Measurements from ENCODE around the gene CCNI.
A peak's percentile ranks its signal among the peaks of the same experiment; 100 is the strongest.

Gene CCNI, protein sequence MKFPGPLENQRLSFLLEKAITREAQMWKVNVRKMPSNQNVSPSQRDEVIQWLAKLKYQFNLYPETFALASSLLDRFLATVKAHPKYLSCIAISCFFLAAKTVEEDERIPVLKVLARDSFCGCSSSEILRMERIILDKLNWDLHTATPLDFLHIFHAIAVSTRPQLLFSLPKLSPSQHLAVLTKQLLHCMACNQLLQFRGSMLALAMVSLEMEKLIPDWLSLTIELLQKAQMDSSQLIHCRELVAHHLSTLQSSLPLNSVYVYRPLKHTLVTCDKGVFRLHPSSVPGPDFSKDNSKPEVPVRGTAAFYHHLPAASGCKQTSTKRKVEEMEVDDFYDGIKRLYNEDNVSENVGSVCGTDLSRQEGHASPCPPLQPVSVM

DNA sequence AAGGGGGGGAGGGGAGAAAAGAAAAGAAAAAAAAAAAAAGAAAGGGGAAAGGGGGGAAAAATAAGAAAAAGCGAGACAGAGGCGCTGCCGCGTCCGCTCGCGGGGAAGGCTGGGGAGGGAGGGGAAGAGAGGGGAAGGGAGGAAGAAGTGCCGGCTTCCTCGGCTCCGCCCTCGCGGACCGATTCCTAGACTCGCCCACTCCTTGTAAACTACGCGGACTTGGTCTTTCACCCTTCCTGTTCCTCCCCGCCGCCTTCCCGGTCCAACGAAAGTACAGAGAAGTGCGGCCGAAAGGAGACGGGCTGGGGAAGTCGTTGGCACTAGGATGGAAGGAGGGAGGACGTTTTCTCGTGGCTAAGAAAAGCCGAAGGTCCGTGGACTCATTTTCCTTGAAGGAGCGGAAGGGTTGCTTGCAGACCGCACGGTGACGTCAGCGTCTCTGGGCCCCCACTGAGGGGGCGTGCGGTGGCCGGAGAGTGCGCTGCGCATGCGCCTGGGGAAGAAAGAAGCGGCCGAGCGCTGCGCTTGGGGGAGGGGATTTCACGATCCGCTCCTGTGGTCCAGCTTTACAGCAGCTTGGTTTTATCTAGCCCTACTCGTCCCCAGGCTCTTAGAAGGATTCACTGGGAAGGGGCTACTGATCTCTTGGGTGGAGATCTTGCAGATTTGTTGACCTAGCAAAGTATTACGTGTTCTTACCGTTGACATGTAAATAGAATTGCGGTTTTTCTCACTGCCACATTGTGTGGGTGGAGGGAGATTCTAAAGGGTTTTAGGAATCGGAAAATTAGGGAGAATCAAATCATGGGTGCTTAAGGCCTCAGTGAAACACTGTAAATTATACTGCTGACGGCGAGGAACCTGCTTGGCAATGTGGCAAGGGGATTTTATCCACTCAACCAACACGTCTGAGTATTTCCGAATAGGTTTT lies at the start of gene CCNI:
TSS of gene CCNI (minus strand) at position 121 of the 931 bp plus-strand sequence. CDS start 9,627 bp downstream, outside the sequence.
- no peaks in the 10 kb centered on the region for H3K9me3 ChIP-seq (ENCODE audit: insufficient read depth, low read length)
- no peak for TF ChIP-seq SUZ12 (IDR thresholded peaks at IDR 0.05; ENCODE audit: extremely low read depth, insufficient read depth, insufficient read length)
- TF ChIP-seq YY1 (IDR thresholded peaks at IDR 0.05; ENCODE audit: insufficient read depth, insufficient read length) = no peak
- no peak for TF ChIP-seq ZNF274 (IDR thresholded peaks at IDR 0.05; ENCODE audit: low read depth, low read length)
- H3K36me3 ChIP-seq (ENCODE audit: insufficient read depth, insufficient read length, low read length) = peaks cover 2% of the 10 kb centered on the region
- H3K9ac ChIP-seq (ENCODE audit: insufficient read length, low read depth) = peak within 1 kb of the TSS; percentile 84
- no peaks in the 10 kb centered on the region for H3K4me1 ChIP-seq (ENCODE audit: insufficient read depth, insufficient read length)
- peak within 1 kb of the TSS; percentile 53 for H3K4me3 ChIP-seq (ENCODE audit: insufficient read length, low read depth)
- no peaks in the 10 kb centered on the region for H3K27me3 ChIP-seq (ENCODE audit: insufficient read depth, insufficient read length)
- DNase-seq (ENCODE audit: low read depth, low spot score) = peak; percentile 90

DNA sequence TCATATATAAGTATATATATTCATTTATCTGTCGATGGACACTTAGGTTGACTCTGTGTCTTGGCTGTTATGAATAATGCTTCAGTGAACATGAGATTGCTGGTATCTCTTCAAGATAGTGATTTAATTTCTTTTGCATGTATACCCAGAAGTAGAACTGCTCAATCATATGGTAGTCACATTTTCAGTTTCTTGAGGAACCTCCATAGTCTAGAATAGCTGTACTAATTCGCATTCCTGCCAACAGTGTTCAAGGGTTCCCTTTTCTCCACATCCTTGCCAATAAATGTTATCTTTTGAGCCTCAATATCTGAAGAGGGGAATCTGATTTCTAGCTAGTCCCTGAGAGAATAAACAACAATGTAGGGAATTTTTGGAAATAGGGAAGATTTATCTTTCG lies 48.8 kb upstream of the CCNI start:
- Histone ChIP-seq H3K9ac (ENCODE audit: insufficient read length, low read depth) (no peak overlapping the region), H3K4me3 (ENCODE audit: insufficient read length, low read depth) (no peak overlapping the region), H3K36me3 (ENCODE audit: insufficient read depth, insufficient read length, low read length) (no peaks in the 10 kb centered on the region), H3K4me1 (ENCODE audit: insufficient read depth, insufficient read length) (no peaks in the 10 kb centered on the region), H3K9me3 (ENCODE audit: insufficient read depth, low read length) (no peaks in the 10 kb centered on the region), H3K27me3 (ENCODE audit: insufficient read depth, insufficient read length) (no peaks in the 10 kb centered on the region)
- no peak for TF ChIP-seq YY1 (IDR thresholded peaks at IDR 0.05; ENCODE audit: insufficient read depth, insufficient read length)
- TF ChIP-seq SUZ12 (IDR thresholded peaks at IDR 0.05; ENCODE audit: extremely low read depth, insufficient read depth, insufficient read length) = no peak
- no peak for TF ChIP-seq ZNF274 (IDR thresholded peaks at IDR 0.05; ENCODE audit: low read depth, low read length)
- DNase-seq (ENCODE audit: low read depth, low spot score) = no peak

DNA sequence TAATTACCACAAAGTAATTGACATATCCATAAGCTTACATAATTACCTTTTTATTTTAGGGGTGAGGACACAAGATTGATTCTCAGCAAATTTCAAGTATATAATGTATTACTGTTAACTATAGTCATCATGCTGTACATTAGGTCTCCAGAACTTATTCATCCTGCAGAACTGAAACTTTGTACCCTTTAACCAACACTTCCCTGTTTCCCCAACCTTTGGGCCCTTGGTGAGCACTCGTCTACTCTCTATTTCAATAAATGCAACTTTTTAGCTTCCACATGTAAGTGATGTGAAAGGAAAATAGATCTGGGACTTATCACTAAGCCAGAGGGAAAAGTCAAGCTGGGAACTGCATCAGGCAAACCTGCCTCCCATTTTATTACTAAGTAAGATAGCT lies 47.6 kb upstream of the CCNI start:
- Histone ChIP-seq H3K36me3 (ENCODE audit: insufficient read depth, insufficient read length, low read length) (no peaks in the 10 kb centered on the region), H3K9me3 (ENCODE audit: insufficient read depth, low read length) (no peaks in the 10 kb centered on the region), H3K27me3 (ENCODE audit: insufficient read depth, insufficient read length) (no peaks in the 10 kb centered on the region), H3K4me3 (ENCODE audit: insufficient read length, low read depth) (no peak overlapping the region), H3K9ac (ENCODE audit: insufficient read length, low read depth) (no peak overlapping the region), H3K4me1 (ENCODE audit: insufficient read depth, insufficient read length) (no peaks in the 10 kb centered on the region)
- no peak for DNase-seq (ENCODE audit: low read depth, low spot score)
- TF ChIP-seq YY1 (IDR thresholded peaks at IDR 0.05; ENCODE audit: insufficient read depth, insufficient read length) = no peak
- no peak for TF ChIP-seq ZNF274 (IDR thresholded peaks at IDR 0.05; ENCODE audit: low read depth, low read length)
- no peak for TF ChIP-seq SUZ12 (IDR thresholded peaks at IDR 0.05; ENCODE audit: extremely low read depth, insufficient read depth, insufficient read length)

DNA sequence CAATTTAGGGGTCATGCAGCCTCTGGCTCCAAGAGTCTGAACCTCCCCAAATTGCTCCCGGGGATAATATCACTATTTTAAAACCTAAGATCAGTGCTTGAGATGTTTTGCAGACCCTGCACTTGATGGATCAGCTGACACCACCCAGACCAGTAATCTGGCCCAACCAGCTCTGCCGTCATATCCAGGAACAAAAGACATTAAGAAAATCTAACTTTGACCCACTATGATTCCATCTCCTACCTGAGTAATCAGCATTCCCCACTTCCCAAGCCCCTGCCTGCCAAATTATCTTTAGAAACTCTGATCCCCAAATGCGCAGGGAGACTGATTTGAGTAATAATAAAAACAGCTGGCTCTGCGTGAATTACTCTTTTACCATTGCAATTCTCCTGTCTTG lies 46.9 kb upstream of the CCNI start:
- TF ChIP-seq YY1 (IDR thresholded peaks at IDR 0.05; ENCODE audit: insufficient read depth, insufficient read length) (no peak), SUZ12 (IDR thresholded peaks at IDR 0.05; ENCODE audit: extremely low read depth, insufficient read depth, insufficient read length) (no peak), ZNF274 (IDR thresholded peaks at IDR 0.05; ENCODE audit: low read depth, low read length) (no peak)
- Histone ChIP-seq H3K9me3 (ENCODE audit: insufficient read depth, low read length) (no peaks in the 10 kb centered on the region), H3K9ac (ENCODE audit: insufficient read length, low read depth) (no peak overlapping the region), H3K4me3 (ENCODE audit: insufficient read length, low read depth) (no peak overlapping the region), H3K36me3 (ENCODE audit: insufficient read depth, insufficient read length, low read length) (no peaks in the 10 kb centered on the region), H3K27me3 (ENCODE audit: insufficient read depth, insufficient read length) (no peaks in the 10 kb centered on the region), H3K4me1 (ENCODE audit: insufficient read depth, insufficient read length) (no peaks in the 10 kb centered on the region)
- no peak for DNase-seq (ENCODE audit: low read depth, low spot score)

DNA sequence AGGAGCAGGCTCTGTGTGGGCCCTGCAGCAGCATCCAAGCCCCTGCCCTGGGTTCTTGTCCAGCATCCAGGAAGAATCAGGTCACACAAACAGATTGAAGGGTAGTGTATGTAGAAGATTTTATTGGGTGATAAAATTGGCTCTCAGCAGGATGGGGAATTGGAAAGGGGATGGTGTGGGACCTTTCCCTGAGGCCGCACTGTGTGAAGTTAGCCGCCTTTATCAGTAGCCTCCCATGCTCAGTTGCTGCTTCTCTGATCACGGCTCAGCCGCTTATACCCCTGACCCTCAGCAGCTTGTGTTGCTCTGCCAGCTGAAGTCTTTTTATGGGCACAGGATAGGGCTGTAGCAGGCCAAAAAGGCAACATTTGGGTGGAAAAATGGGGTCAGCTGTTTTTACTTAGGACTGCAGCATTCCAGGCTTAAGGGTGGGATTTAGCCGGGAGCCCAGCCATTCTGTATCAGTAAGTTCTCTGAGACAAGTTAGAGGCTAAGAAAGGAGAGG lies 46.0 kb upstream of the CCNI start:
- Histone ChIP-seq H3K36me3 (ENCODE audit: insufficient read depth, insufficient read length, low read length) (no peaks in the 10 kb centered on the region), H3K9me3 (ENCODE audit: insufficient read depth, low read length) (no peaks in the 10 kb centered on the region), H3K4me3 (ENCODE audit: insufficient read length, low read depth) (no peak overlapping the region), H3K9ac (ENCODE audit: insufficient read length, low read depth) (no peak overlapping the region), H3K27me3 (ENCODE audit: insufficient read depth, insufficient read length) (no peaks in the 10 kb centered on the region), H3K4me1 (ENCODE audit: insufficient read depth, insufficient read length) (no peaks in the 10 kb centered on the region)
- TF ChIP-seq SUZ12 (IDR thresholded peaks at IDR 0.05; ENCODE audit: extremely low read depth, insufficient read depth, insufficient read length) (no peak), ZNF274 (IDR thresholded peaks at IDR 0.05; ENCODE audit: low read depth, low read length) (no peak), YY1 (IDR thresholded peaks at IDR 0.05; ENCODE audit: insufficient read depth, insufficient read length) (no peak)
- no peak for DNase-seq (ENCODE audit: low read depth, low spot score)

DNA sequence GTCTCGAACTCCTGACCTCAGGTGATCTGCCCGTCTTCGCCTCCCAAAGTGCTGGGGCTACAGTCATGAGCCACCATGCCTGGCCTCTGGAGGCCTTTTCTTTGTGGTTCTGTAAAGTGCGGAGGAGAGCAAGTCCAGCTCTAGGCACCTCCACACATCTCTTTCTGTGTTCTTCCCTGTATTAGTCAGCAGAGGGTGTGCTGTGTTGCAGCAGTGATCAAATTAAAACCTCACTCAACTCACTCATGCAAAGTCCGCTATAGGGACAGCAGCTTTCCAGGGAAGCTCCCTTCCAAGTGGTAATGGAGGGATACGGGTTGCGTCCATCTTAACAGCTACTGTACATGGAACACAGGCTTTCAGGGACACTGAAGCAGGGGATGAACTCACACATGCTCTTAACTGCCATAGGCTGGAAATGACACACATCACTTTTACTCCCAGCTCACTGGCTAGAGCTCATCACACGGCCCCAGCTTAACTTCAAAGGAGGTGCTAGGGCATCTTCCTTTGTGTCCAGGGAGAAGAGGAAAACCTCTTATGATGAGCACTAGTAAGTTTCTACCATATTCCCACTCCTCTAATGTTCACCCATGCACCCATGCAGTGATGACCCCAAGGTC lies 45.2 kb upstream of the CCNI start:
- H3K4me1 ChIP-seq (ENCODE audit: insufficient read depth, insufficient read length) = no peaks in the 10 kb centered on the region
- H3K27me3 ChIP-seq (ENCODE audit: insufficient read depth, insufficient read length) = no peaks in the 10 kb centered on the region
- no peaks in the 10 kb centered on the region for H3K36me3 ChIP-seq (ENCODE audit: insufficient read depth, insufficient read length, low read length)
- no peak for DNase-seq (ENCODE audit: low read depth, low spot score)
- H3K9ac ChIP-seq (ENCODE audit: insufficient read length, low read depth) = no peak overlapping the region
- no peak for TF ChIP-seq SUZ12 (IDR thresholded peaks at IDR 0.05; ENCODE audit: extremely low read depth, insufficient read depth, insufficient read length)
- TF ChIP-seq ZNF274 (IDR thresholded peaks at IDR 0.05; ENCODE audit: low read depth, low read length) = no peak
- TF ChIP-seq YY1 (IDR thresholded peaks at IDR 0.05; ENCODE audit: insufficient read depth, insufficient read length) = no peak
- H3K9me3 ChIP-seq (ENCODE audit: insufficient read depth, low read length) = no peaks in the 10 kb centered on the region
- H3K4me3 ChIP-seq (ENCODE audit: insufficient read length, low read depth) = no peak overlapping the region
